Hindlimb muscle (tissue), 1 donor: ENCODE results near the gene KCNQ1OT1. TPM values are rescaled to one million over a fixed set of nuclear protein-coding genes. Genes with fewer than 3 reads are reported as not detected.

ENCODE experiments used
- DNase-seq: peaks from one replicate; pipeline ENCODE4 v3.0.0-alpha.2; 2013
- polyA plus RNA-seq: library from polyadenylated mRNA; unstranded; fragments of 120-200 nt; gene quantifications from one replicate; pipeline ENCODE4 v1.2.1, GENCODE V29; 2013; ENCODE audit not compliant: insufficient read length

Gene KCNQ1OT1
- polyA plus RNA-seq, 1 donor, result 1.3 TPM

GRCh38 chr11:2736577-2737225 is 36.9 kb upstream of the KCNQ1OT1 start:
- no peak for DNase-seq

DNA sequence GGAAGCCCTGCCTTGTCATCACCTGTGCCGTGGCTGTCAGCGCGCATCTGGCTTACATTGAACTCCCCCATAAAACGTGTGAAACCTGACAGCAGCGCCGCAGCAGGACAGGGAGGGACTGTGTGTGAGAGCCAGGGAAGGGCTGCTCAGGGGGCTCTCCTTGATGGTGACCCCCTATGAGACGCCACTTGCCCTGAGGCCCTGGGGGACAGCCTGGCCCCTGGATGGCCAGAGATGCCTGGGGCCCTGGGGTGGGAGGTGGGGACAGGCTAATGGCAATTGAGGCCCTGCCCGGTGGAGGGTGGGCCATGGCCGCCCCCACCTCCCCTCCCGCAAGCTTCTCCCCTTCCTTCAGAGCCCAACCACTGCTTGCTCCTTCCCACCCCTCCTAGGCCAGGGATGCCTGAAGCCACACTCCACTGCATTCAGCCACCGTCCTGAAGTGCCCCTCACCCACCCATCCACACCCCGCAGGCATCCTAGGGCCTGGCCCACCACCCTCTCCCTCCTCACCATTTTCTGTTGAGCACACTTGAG is 35.3 kb upstream of the KCNQ1OT1 start:
- DNase-seq, result no peak

GRCh38 chr11:2734181-2735052 is 34.6 kb upstream of the KCNQ1OT1 start:
- DNase-seq, result no peak

GRCh38 chr11:2732940-2733628 is 33.3 kb upstream of the KCNQ1OT1 start:
- DNase-seq, result no peak

- DNase-seq, result no peak
These were observed 32.6 kb upstream of the KCNQ1OT1 start for GRCh38 chr11:2732261-2732939.

DNA sequence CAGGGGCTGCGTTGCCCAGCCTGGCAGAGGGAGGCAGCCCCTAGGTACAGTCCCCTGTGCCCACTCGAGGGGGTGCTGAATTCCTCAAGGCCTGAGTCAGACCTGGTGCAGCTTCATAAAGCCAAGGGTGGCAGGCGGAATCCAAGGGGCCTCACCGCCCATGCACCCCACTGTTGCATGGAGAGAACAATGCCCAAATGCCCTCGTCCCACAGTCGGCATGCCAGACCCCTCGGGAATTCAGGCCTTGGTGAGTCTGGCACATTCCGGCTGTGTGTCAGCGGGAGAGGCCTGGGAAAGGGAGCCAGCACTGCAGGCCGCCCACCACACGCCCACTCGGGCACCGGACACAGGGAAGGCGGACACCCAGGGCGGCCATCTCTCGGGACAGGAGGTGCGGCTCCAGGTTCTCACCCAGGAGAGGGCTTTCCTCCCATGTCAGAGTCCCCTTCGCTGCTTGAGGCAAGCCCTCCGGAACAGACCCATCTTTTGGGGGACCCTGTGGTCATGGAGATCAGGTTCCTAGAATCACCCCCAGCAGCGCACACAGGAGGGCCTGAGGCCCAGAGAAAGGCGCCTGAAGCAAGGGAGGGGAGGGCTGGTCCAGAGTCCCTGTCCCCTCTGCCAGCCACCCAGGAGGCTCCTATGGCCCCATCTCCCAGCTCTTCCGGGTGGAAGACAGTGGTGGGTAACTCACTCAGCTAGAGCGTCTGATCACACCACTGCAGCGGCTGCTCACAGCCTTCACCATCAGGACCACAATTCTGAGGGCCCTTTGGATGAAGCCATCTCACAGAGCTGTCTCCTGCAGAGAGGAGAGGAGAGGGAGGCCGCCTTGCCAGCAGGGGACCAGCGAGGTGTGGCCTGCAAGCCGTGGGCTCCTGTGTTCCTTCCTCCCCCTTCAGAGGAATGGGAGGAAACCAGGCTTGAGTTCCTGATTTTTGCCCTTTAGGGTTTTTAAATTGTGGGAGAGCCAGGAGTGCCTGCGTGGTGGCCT is 31.6 kb upstream of the KCNQ1OT1 start:
- no peak for DNase-seq

DNA sequence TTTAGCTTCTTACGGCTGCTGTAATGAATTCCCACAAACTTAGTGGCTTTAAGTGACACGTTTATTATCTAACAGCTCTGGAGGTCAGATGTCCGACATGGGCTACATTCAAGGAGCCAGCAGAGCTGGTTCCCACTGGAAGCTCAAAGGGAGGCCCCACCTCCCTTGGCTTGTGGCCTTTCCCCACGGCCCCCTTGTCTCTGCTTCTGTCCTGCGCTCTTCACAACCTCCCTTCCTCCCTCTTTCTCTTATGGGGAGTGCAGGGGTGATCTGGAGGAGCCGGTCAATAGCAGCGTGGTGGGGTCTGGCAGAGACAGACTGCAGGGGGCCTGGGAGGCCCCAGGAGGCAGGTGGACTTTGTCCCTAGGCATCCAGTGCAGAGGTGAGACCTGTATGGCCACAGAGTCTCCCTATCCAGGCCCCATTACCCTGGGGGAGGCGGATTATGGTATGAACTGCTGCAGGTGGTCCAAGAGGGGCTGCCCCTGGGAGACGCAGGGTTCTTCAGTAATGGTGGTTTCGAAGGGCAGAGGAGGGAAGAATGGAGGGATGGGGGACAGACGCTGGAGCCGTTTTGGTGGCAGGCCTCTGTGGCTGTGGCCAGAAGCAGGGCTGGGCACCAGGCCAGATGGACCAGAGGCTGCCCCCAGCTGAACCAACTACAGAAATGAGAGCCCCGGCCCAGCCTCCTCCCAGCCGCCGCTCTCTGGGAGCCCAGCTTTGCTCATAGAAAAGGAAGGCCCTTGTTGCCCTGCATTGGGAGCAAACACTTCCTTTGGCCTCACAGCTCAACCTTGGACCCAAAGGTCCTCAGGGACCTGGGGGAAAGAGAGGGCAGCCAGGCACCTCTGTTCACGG is 30.7 kb upstream of the KCNQ1OT1 start:
- no peak for DNase-seq

GRCh38 chr11:2729841-2730240 is 30.0 kb upstream of the KCNQ1OT1 start:
- no peak for DNase-seq

GRCh38 chr11:2728663-2729332 is 29.0 kb upstream of the KCNQ1OT1 start:
- DNase-seq, result no peak

GRCh38 chr11:2728128-2728662 is 28.4 kb upstream of the KCNQ1OT1 start:
- no peak for DNase-seq

DNA sequence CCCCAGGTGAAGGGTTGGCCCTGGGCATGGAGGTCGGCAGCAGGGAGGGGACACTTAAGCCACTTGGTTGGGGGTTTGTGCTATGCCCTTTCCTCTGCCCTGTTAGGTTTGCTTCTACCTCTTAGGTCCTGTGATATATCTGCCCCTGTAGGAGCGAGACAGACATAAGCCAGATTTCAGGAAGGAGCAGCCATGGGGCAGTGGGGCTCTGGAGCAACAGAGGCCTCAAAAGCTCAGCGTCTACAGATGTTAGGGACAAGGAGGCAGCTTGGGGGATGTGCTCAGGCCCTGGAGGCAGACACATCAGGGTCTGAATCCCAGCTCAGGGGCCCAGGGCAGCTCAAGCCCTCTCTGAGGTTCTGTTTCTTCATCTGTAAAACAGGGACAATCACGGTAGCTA is 27.2 kb upstream of the KCNQ1OT1 start:
- DNase-seq, result no peak

- DNase-seq, result peak; percentile 85
These were observed 25.8 kb upstream of the KCNQ1OT1 start for GRCh38 chr11:2725368-2726300.

- DNase-seq, result peak; percentile 68
These were observed 25.0 kb upstream of the KCNQ1OT1 start for GRCh38 chr11:2724653-2725367.

GRCh38 chr11:2724104-2724503 is 24.3 kb upstream of the KCNQ1OT1 start:
- no peak for DNase-seq

GRCh38 chr11:2722955-2723354 is 23.2 kb upstream of the KCNQ1OT1 start:
- no peak for DNase-seq

DNA sequence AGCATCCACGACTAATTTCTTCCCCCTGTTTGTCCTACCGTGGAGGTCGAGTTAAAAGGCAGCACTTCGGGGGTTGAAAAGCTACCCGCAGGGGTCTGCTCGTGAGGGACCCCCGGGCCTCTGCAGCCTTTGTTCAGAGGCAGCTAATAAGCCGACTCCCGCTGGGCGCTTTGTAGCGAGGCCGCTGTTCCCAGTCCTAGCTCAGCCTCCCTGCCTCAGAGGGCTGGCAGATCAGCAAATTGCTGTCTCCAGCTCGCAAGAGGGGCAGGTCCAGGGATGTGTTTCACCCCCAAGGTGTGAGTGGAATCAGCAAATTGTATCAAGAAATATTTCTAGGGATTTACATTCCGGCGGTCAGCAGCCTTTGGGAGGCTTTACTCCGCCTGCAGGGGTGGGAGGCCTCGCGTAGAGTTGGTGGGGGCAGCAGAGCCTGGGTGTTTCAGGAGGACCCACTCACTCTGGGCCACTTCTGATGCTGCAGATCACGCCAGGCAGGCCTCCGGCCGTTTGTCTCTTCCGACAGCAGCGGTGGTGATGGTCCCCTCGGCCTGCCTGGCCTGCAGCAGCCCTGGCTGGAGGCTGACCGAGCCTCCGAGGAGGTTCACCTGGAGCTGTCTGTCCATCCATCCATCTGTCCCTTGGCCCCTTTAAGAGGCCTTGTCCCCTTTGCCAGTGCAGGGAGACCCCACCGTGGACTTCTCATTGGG is 21.6 kb upstream of the KCNQ1OT1 start:
- DNase-seq, result no peak
